Measurements from ENCODE around the gene TSEN15. TPM values are rescaled to one million over a fixed set of nuclear protein-coding genes. Genes with fewer than 3 reads are reported as not detected.

Gene TSEN15
- total RNA-seq, 2 experiments from 2014 or later = 45.0 to 48.3 TPM

- peaks cover 6% of the 10 kb centered on the region for H3K27me3 Mint-ChIP-seq
- H3K27ac Mint-ChIP-seq = no peak overlapping the region
- H3K4me1 Mint-ChIP-seq = no peaks in the 10 kb centered on the region
- no peaks in the 10 kb centered on the region for H3K9me3 Mint-ChIP-seq
- no peaks in the 10 kb centered on the region for H3K36me3 Mint-ChIP-seq
- no peak for DNase-seq
- H3K4me3 Mint-ChIP-seq = no peak overlapping the region
These were observed 28.4 kb upstream of the TSEN15 start for GRCh38 chr1:184023171-184023570.

- Mint-ChIP-seq H3K9me3 (no peaks in the 10 kb centered on the region), H3K4me3 (no peak overlapping the region), H3K36me3 (no peaks in the 10 kb centered on the region), H3K27me3 (peaks cover 10% of the 10 kb centered on the region), H3K4me1 (no peaks in the 10 kb centered on the region), H3K27ac (no peak overlapping the region)
- DNase-seq = no peak
These were observed 26.3 kb upstream of the TSEN15 start for GRCh38 chr1:184025242-184025675.

DNA sequence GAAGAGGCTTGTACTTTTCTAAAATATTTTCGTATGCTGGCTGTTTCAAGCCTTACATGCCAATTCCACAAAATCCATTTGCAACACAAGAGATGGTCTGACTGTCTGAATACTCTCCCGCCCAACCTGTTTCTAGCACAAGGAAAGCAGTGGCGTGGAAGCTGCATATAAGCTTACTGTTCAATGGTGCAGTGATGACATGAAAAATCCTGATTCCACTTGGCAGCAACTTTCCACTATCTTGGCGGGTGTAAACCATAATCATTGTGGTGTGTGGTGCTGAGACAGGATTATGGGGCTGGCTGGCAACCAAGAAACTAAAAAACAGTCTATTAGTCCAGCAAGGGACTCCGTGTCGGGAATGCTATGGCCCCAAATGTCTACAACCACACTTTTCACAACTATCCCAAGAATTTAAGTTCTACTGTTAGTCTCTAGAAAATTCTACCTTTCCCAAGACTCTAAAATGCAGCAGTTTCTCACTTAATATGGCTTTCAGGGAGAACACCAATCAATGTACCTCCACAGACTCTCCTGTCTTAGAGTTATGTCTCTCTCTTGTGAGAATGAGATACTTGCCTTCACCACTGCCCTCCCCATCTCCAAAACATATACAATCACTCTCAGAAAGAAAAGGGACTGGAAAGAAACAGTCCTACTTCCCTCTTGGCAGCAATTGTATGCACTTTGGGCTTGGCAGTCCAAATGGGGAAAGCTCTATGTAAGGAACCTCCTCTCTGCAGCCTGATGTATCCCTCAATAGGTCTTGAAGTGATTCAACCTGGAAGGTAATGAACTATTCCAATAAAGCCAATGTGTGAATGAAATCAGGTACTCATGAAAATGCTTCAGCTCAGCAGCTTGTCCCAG, 23.5 kb upstream of the TSEN15 start:
- Mint-ChIP-seq H3K4me1 (no peaks in the 10 kb centered on the region), H3K27ac (no peak overlapping the region), H3K4me3 (no peak overlapping the region), H3K9me3 (no peaks in the 10 kb centered on the region), H3K27me3 (peaks cover 24% of the 10 kb centered on the region), H3K36me3 (no peaks in the 10 kb centered on the region)
- DNase-seq = no peak

- H3K36me3 Mint-ChIP-seq = no peaks in the 10 kb centered on the region
- no peaks in the 10 kb centered on the region for H3K4me1 Mint-ChIP-seq
- H3K9me3 Mint-ChIP-seq = no peaks in the 10 kb centered on the region
- H3K27ac Mint-ChIP-seq = no peak overlapping the region
- H3K27me3 Mint-ChIP-seq = peaks cover 32% of the 10 kb centered on the region
- no peak overlapping the region for H3K4me3 Mint-ChIP-seq
- no peak for DNase-seq
These were observed 22.5 kb upstream of the TSEN15 start for GRCh38 chr1:184028854-184029623.

DNA sequence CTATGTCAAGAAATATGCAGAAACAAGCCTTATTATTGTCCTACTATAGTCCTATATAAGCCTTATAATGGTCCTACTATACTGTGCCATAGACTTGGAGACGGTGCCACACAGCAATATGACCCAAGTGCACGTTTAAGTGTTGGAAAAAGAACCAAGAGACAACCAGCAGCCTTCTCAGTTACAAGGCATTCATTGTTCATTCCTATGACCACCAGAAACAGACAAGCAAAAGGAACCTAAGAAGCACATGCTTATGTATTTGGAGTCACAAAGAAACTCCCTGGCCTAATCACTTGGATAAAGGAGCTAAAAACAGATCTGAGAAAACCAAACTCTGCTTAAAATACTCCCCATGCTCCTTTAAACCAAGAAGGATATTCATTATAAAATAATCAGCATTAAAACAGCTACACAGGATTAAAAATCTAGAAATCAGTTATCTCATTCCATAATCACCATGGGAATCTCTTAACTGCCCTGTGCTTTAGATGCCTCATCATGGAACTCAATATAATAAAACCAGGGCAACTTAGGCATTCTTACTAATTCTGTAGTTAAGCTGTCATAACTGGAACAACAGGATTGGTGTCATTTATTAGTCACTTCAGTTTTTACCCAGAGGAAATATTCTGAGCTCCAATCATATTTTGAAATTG, 21.0 kb upstream of the TSEN15 start:
- no peak overlapping the region for H3K4me3 Mint-ChIP-seq
- no peaks in the 10 kb centered on the region for H3K36me3 Mint-ChIP-seq
- no peak overlapping the region for H3K27ac Mint-ChIP-seq
- no peaks in the 10 kb centered on the region for H3K4me1 Mint-ChIP-seq
- peaks cover 48% of the 10 kb centered on the region for H3K27me3 Mint-ChIP-seq
- no peaks in the 10 kb centered on the region for H3K9me3 Mint-ChIP-seq
- DNase-seq = no peak

GRCh38 chr1:184031092-184031408, 20.5 kb upstream of the TSEN15 start:
- peaks cover 4% of the 10 kb centered on the region for H3K4me1 Mint-ChIP-seq
- H3K36me3 Mint-ChIP-seq = no peaks in the 10 kb centered on the region
- no peaks in the 10 kb centered on the region for H3K9me3 Mint-ChIP-seq
- DNase-seq = no peak
- H3K4me3 Mint-ChIP-seq = no peak overlapping the region
- H3K27ac Mint-ChIP-seq = no peak overlapping the region
- H3K27me3 Mint-ChIP-seq = peaks cover 53% of the 10 kb centered on the region

DNA sequence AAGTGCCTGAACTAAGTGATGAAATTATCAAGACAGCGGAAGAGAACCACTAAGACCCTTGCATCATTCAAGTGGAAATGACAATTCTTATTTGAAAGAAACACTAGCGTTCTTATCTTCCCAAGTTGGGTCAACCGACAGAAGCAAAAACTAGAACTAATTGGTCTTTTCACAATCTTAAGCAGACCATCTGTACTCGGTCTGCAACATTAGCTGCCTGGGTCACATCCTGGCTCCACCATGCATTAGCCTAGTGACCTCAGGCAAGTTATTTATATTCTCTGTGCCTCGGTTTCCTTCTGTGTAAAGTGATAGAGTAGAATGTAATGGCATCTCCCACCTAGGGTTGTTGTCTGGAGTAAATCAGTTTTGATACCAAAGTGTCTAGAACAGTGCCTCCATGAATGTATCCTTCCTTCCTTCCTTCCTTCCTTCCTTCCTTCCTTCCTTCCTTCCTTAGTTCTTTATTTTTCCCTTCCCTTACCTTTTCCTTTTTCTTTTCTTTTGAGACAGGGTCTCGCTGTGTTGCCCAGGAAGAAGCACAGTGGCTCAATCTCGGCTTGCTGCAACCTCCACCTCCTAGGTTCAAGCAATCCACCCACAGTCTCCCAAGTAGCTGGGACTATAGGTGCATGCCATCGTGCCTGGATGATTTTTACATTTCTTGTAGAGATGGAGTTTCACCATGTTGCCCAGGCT, 20.0 kb upstream of the TSEN15 start:
- peaks cover 55% of the 10 kb centered on the region for H3K27me3 Mint-ChIP-seq
- H3K9me3 Mint-ChIP-seq = no peaks in the 10 kb centered on the region
- H3K4me1 Mint-ChIP-seq = peaks cover 5% of the 10 kb centered on the region
- DNase-seq = no peak
- H3K36me3 Mint-ChIP-seq = no peaks in the 10 kb centered on the region
- no peak overlapping the region for H3K4me3 Mint-ChIP-seq
- no peak overlapping the region for H3K27ac Mint-ChIP-seq

- Mint-ChIP-seq H3K36me3 (no peaks in the 10 kb centered on the region), H3K4me3 (no peak overlapping the region), H3K4me1 (peaks cover 5% of the 10 kb centered on the region), H3K27me3 (peaks cover 52% of the 10 kb centered on the region), H3K27ac (no peak overlapping the region), H3K9me3 (no peaks in the 10 kb centered on the region)
- DNase-seq = no peak
These were observed 19.1 kb upstream of the TSEN15 start for GRCh38 chr1:184032306-184032929.

- Mint-ChIP-seq H3K27me3 (peaks cover 57% of the 10 kb centered on the region), H3K9me3 (no peaks in the 10 kb centered on the region), H3K4me3 (no peak overlapping the region), H3K4me1 (peaks cover 9% of the 10 kb centered on the region), H3K27ac (no peak overlapping the region), H3K36me3 (peaks cover 3% of the 10 kb centered on the region)
- no peak for DNase-seq
These were observed 18.6 kb upstream of the TSEN15 start for GRCh38 chr1:184032930-184033418.

- H3K27ac Mint-ChIP-seq = no peak overlapping the region
These were observed 17.8 kb upstream of the TSEN15 start for GRCh38 chr1:184033711-184034167.

GRCh38 chr1:184034761-184035379, 16.7 kb upstream of the TSEN15 start:
- Mint-ChIP-seq H3K36me3 (peaks cover 4% of the 10 kb centered on the region), H3K27ac (no peak overlapping the region), H3K4me1 (peaks cover 13% of the 10 kb centered on the region), H3K27me3 (peaks cover 71% of the 10 kb centered on the region), H3K4me3 (no peak overlapping the region), H3K9me3 (no peaks in the 10 kb centered on the region)
- no peak for DNase-seq

More at GRCh38 chr1:184033711-184034167, 17.8 kb upstream of the TSEN15 start:
- H3K27me3 Mint-ChIP-seq = peaks cover 60% of the 10 kb centered on the region
- no peaks in the 10 kb centered on the region for H3K9me3 Mint-ChIP-seq
- DNase-seq = no peak
- H3K4me1 Mint-ChIP-seq = peaks cover 13% of the 10 kb centered on the region
- no peak overlapping the region for H3K4me3 Mint-ChIP-seq
- peaks cover 4% of the 10 kb centered on the region for H3K36me3 Mint-ChIP-seq

DNA sequence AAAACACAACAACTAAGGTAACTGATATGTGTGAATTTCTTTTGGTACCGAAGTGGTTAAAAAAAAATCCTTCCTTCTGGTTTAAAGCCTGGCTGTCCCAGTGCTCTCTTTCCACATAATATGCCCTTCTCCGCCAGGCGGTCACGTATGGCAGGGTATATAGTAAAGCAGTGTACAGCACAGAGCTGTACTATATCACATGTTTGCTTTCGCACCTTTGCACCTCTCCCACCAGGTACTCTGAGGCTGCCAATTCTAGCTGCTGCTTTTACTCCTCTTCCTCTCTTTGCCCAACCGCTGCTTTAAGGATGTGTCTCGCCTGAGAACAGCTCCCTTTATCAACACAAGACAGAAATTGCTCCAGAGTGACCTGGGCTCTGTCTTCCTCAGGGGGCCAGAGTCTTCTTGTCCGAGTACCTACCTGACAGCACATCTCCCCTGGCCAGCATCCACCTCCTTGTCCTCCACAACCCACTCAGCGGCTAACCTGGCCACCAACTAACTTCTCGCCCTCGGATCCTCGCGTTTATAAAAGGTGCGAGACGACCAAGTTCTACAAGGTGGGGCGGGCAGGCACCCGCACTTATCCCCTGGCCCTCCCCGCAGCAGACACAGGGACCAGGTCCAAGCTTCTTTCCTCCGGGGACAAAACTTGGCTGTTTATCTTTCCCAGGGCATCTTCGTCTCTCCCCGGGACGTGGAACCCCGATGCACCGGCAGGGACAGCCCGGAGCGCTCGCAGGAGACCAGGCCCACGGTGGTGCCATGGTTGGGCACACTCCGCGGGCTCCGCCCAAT, 15.6 kb upstream of the TSEN15 start:
- Mint-ChIP-seq H3K4me1 (peaks cover 13% of the 10 kb centered on the region), H3K36me3 (peaks cover 4% of the 10 kb centered on the region), H3K27me3 (peaks cover 74% of the 10 kb centered on the region), H3K9me3 (no peaks in the 10 kb centered on the region), H3K27ac (no peak overlapping the region), H3K4me3 (peak overlapping the region; percentile 37)
- DNase-seq = no peak

GRCh38 chr1:184036517-184036949, 15.0 kb upstream of the TSEN15 start:
- H3K27ac Mint-ChIP-seq = no peak overlapping the region
- DNase-seq = peak; percentile 18

More at GRCh38 chr1:184036517-184036949, 15.0 kb upstream of the TSEN15 start:
- Mint-ChIP-seq H3K36me3 (peaks cover 4% of the 10 kb centered on the region), H3K4me3 (peak overlapping the region; percentile 37), H3K9me3 (no peaks in the 10 kb centered on the region), H3K27me3 (peaks cover 78% of the 10 kb centered on the region), H3K4me1 (peaks cover 13% of the 10 kb centered on the region)
